HL-60 (cell line): Measurements from ENCODE around the gene SH3BP2.
A peak's percentile ranks its signal among the peaks of the same experiment; 100 is the strongest.

Experiments
- DNase-seq, 2 experiments: peaks; one replicate each; pipeline ENCODE4 v3.0.0-alpha.2; 2010 to 2020; ENCODE audit warnings: low read depth in 1 of 2, low spot score in 1 of 2
- H3K27ac ChIP-seq: fragments of 250-450 bp; sonication (Bioruptor Pico); replicated peaks from 2 replicates; pipeline ENCODE4 v1.5.1; 2020; ENCODE audit warnings: mild to moderate bottlenecking, moderate library complexity
- H3K27me3 ChIP-seq: fragments of 250-450 bp; sonication (Bioruptor Pico); 2 replicates; pipeline ENCODE4 v1.5.1; 2021; ENCODE audit warnings: mild to moderate bottlenecking, moderate library complexity; ENCODE audit not compliant: insufficient read depth, poor library complexity, severe bottlenecking
- H3K4me3 ChIP-seq: replicated peaks from 2 replicates; pipeline ENCODE4 v1.5.1; 2011; ENCODE audit warnings: mild to moderate bottlenecking, control low read depth, low read length; ENCODE audit not compliant: insufficient read depth
- CTCF ChIP-seq: IDR thresholded peaks from one replicate; pipeline ENCODE4 v1.5.1; 2011; ENCODE audit warnings: low read length, control low read depth, inconsistent platforms; ENCODE audit not compliant: insufficient read depth
- GABPA ChIP-seq: IDR thresholded peaks from 2 replicates; pipeline ENCODE4 v1.6.1; 2012; ENCODE audit warnings: low read depth
- POLR2AphosphoS5 ChIP-seq: IDR thresholded peaks from 2 replicates; pipeline ENCODE4 v1.6.1; 2012; ENCODE audit warnings: low read depth
- REST ChIP-seq: IDR thresholded peaks from 2 replicates; pipeline ENCODE4 v1.6.1; 2012; ENCODE audit warnings: low read depth; ENCODE audit not compliant: insufficient replicate concordance
- SPI1 ChIP-seq: IDR thresholded peaks from 2 replicates; pipeline ENCODE4 v1.6.1; 2012; ENCODE audit warnings: low read depth, mild to moderate bottlenecking, borderline replicate concordance

SH3BP2 gene

GRCh38 chr4:2792396-2792710 lies 532 bp upstream of the SH3BP2 start:
- Histone ChIP-seq H3K4me3 (no peak overlapping the region), H3K27me3 (no peaks in the 10 kb centered on the region), H3K27ac (no peak overlapping the region)
- TF ChIP-seq SPI1 (no peak), REST (no peak), POLR2AphosphoS5 (no peak)
- DNase-seq = no peak

- peak in 1 of 2 experiments; percentile 80 for DNase-seq
- H3K4me3 ChIP-seq = peak overlapping the region; percentile 69
- H3K27ac ChIP-seq = peak overlapping the region; percentile 76
- no peaks in the 10 kb centered on the region for H3K27me3 ChIP-seq
- no peak for TF ChIP-seq CTCF
- no peak for TF ChIP-seq GABPA
- TF ChIP-seq REST = no peak
- no peak for TF ChIP-seq POLR2AphosphoS5
- TF ChIP-seq SPI1 = no peak
Measured at GRCh38 chr4:2793586-2794485, 951 bp downstream of the SH3BP2 start.

GRCh38 chr4:2794486-2795299 lies 1.8 kb downstream of the SH3BP2 start:
- DNase-seq = peak in 1 of 2 experiments; percentile 63
- Histone ChIP-seq H3K4me3 (peak overlapping the region; percentile 69), H3K27ac (peak overlapping the region; percentile 76)

More at GRCh38 chr4:2794486-2795299, 1.8 kb downstream of the SH3BP2 start:
- peak; percentile 41; the same call in 1 of the 2 replicates for TF ChIP-seq POLR2AphosphoS5
- peak; percentile 33; the same call in 1 of the 2 replicates for TF ChIP-seq SPI1
- no peak for TF ChIP-seq REST
- H3K27me3 ChIP-seq = no peaks in the 10 kb centered on the region
